GM18867 (cell line): ENCODE data around the gene CST2.
A peak's percentile ranks its signal among the peaks of the same experiment; 100 is the strongest.
"Not testable (repeated sequence)": the region's sequence is repeated elsewhere in the genome, so short reads cannot be mapped to it uniquely, and the experiment has no call there.

Source experiments
- ATAC-seq: cut with Tn5 transposase; IDR thresholded peaks from one replicate; pipeline ENCODE4 v1.9.1; 2021; ENCODE audit warnings: mild to moderate bottlenecking, moderate library complexity; ENCODE audit not compliant: unreplicated experiment

CST2 gene

DNA sequence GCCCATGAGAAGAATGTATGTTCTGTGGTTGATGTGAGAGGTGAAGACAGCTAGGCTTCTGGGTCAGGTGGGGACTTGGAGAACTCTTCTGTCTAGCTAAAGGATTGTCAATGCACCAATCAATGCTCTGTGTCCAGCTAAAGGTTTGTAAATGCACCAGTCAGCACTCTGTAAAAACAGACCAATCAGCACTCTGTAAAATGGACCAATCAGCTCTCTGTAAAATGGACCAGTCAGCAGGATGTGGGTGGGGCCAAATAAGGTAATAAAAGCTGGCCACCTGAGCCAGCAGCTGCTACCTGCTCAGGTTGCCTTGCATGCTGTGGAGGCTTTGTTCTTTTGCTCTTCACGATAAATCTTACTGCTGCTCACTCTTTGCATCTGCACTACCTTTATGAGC, 15.0 kb downstream of the CST2 start:
- not testable (repeated sequence) for ATAC-seq

DNA sequence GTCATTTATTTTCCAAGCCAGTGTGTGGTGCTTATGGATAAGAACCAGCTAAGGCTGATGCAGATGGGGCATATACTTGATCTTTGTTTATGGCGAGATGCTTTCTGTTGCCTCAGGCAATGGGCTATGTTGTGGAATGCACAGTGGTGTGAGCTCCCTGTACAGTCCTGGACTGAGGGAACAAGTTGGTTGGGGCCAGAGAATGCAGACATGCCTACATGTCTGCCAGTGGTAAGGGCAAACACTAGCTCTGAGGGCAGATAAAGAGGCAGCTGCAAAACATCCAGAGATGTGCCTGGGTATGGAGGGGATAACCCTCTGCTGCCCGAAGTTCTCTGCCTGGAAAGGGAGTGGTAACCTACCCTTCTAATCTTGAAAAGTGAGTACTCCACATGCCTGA, 16.2 kb downstream of the CST2 start:
- ATAC-seq: not testable (repeated sequence)

DNA sequence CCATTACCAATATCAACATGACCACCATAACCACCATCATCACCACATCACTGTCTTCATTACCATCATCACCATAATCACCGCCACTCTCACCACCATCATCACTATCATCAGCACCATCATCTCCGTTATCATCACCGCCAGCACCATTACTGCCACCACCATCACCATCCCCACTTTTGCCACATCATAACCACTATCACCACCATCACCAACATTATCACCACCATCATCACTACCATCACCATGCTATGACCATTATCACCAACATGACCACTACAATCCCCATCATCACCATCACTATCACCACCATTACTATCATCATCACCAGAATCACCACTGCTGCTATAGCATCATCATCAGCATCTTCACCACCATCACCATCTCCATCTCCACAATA, 25.7 kb downstream of the CST2 start:
- no peak for ATAC-seq

DNA sequence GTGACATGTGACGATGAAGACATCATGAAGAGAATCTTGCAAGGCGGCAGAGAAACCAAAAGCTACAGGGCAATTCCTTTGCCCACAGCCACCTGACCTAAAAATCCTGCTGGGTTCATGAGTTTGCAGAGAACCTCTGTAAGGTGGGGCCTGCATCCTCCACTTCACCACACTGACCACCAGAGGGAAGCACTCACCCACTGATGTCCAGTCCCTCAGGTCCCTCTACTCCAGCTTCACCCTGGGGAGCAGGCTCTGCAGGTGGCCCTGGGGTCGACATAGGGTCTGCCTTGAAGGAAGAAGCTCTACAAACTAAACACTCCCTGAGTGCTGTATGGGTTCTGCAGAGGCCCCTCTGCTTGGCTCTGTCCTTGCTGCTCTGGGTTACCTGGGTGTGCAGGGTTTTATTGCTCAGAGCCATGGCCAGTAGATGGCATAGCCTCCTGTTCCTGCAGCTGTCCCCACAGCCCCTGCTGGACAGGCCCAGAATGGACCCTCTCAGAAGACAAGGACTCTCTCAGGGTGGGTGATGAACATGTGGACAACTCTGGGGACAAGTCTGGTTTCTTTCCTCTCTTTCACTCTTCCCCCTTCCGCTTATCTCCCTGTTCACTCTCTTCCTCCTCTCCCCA, 27.2 kb downstream of the CST2 start:
- ATAC-seq: peak; percentile 80

DNA sequence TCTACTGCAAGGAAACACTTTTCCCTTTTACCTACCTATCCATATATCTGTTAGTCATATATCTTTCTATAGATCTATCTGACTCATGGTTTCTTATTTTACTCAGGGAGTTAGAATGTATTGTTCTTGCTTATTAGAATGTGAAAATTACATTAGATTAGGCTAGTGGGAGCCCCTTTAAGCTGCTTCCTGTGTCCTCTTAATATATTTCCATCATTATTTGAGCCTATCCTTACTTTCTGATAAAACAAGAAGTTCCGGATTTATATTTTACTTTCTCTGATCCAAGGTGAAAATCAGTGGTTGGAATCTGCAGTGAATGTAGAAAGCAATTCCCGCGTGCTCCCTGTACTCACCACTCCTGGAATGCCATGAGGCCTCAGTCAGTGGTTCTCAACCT, 31.0 kb downstream of the CST2 start:
- no peak for ATAC-seq

DNA sequence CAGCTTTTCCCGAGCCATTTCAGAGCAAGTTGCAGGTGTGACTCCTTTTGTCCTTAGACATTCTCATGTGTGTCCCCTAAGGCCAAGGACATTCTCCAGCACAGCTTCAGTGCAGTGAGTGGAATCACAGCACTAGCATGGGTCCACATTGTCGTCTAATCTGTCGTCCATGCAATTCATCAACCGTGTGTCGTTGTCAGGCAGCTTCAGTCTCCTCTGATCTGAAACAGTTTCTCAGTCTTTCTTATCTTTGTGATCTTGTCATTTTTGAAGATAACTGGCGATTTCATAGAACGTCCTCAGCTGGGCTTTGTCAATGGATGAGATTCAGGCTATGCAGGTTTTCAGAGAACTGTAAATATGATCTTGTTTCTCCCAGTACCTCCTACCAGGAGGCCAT, 31.7 kb downstream of the CST2 start:
- ATAC-seq: no peak

DNA sequence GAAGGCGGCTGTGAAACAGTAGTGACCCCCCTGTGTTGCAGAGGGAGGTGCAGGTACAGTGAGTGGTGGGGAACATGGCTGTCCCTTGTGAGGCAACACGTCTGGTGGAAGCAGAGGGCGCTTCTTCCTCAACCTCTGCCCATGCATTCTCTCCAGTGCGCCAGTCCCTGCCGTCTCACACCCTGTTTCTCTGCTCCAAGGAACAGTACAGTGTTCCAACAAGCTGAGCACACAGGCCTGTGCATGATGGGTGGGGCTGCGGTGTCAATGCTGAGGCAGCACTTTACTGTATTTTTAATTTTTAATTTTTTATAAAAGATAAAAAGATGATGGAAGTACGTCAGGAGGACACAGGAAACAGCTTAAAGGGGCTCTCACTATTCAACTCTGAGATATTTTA, 32.5 kb downstream of the CST2 start:
- no peak for ATAC-seq

DNA sequence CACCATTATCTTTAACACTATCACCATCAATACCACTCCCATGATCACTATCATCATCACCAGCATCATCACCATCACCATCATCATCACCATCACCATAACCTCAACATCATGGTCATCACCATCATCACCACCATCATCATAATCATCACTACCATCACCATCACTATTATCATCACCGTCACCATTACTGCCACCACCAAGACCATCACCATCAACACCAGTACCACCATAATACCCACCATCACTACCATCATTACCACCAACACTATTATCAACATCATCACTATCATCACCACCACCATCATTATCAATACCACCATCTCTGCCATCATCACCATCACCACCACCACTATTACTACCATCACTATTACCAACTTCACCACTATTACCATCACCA, 43.1 kb downstream of the CST2 start:
- no peak for ATAC-seq

DNA sequence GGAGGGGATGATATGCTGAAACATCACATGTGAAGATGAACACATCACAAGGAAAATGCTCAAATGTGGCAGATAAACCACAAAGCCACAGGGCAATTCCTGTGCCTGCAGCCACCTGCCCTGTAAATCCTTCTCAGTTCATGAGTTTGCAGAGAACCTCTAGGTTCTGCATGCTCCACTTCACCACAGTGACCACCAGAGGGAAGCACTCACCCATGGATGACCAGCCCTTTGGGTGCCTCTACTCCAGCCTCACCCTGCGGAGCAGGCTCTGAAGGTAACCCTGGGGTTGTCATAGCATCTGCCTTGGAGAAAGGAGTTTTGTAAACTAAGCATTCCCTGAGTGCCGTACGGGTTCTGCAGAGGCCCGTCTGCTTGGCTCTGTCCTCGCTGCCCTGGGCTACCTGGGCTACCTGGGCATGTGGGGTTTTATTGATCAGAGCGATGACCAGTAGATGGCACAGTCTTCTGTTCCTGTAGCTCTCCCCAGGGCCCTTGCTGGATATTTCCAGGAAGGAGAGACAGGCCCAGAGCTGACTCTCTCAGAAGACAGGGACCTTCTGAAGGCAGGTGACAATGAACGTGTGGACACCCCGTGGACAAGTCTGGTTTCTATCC, 44.1 kb downstream of the CST2 start:
- ATAC-seq: peak; percentile 63

DNA sequence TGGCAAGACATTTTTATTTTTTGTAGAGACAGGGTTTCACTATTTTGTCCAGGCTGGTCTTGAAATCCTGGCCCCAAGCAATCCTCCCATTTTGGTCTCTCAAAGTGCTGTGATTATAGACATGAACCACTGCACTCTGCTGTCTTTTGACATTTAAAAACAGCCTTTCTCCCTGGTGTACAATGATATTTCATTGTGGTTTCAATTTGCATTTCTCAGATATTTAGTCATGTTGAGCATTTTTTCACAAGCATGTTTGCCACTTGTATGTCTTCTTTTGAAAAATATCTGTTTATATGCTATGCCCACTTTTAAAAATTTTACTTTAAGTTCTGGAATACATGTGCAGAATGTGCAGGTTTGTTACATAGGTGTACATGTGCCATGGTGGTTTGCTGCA, 47.9 kb downstream of the CST2 start:
- ATAC-seq: not testable (repeated sequence)

DNA sequence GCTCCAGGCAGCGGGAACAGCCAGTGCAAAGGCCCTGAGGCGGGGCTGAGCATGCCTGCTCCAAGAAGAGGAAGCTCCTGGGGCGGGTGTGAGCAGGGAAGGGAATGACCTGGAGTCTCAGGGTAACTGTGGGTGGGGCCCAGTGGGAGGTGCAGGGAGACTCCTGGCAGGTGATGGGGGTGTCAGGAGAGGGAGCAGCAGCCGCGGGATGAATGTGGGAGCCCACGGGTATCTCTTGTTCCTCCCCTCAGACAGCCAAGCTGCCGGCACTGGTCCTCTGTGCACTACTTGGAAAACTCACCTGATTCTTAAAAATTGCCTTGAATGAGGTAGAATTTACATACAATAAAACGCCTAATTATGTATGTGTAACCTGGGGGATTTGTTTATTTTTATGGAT, 49.1 kb downstream of the CST2 start:
- ATAC-seq: not testable (repeated sequence)

DNA sequence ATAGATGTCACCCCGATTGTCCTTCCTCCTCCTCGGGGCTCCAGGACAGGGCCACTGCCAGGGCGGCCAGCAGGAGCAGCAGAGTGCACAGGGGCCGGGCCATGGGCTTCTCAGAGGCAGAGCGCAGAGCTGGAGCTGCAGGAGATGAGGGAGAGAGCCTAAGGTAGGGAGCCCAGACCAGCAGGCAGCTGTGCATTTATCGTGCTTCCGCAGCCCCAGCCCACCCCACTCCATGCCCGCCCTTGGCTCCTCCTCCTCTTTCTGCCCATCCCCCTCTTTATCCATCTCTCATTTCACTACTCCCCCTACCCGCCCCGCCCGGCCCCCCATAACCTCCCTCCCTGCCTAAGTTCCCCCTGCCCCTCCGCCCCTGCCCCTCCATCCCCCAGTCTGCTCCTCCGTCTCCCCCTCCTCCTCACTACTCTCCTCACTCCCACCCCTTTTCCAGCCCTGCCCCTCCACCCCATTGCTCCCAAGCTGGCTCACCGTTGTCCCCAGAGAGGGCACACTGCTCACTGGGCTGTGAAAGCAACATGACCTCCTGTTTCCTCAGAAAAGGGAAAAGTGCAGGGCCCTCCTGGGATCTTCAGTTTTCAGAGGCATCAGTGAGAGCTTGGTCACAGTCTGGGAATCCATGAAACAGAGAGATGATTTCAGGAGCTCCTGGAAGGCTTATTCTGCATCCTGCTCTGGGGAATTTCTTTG, 50.3 kb downstream of the CST2 start:
- ATAC-seq: no peak

DNA sequence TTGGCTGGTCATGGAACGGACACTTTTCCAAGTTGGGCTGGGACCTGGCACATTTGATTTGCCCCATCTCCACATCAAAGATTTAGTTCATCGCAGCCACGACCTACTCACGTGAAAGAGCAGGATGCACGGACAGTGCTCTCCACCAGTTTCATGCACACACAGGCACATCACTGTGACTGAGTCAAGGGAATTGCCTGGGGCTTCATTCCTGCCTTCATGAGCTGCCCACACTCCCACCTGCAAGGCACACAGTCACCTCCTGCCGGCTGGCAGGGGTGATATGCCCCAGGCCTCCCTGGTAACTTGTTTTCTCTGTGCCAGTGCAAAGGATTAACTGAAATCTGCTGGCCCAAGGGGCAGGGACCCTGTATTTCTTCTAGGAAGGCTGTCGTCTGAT, 52.4 kb downstream of the CST2 start:
- no peak for ATAC-seq
